Endodermal cell (in vitro differentiated cells): Measurements from ENCODE around the gene NAPA. TPM values are rescaled to one million over a fixed set of nuclear protein-coding genes. Genes with fewer than 3 reads are reported as not detected.

ENCODE experiments used
- DNase-seq: peaks from one replicate; pipeline ENCODE4 v3.0.0-alpha.2; 2017
- H3K27ac ChIP-seq: 2 replicates; pipeline ENCODE4 v1.5.1; 2013; ENCODE audit warnings: mild to moderate bottlenecking, low read depth, low read length, moderate library complexity
- H3K27me3 ChIP-seq: 2 replicates; pipeline ENCODE4 v1.6.1; 2013; ENCODE audit warnings: mild to moderate bottlenecking, low read length, moderate library complexity; ENCODE audit not compliant: insufficient read depth, control insufficient read depth, poor library complexity, severe bottlenecking
- H3K36me3 ChIP-seq: 2 replicates; pipeline ENCODE4 v1.7.0; 2013; ENCODE audit warnings: mild to moderate bottlenecking, low read length, moderate library complexity; ENCODE audit not compliant: control insufficient read depth, insufficient read depth
- H3K4me1 ChIP-seq: one replicate; pipeline ENCODE4 v1.7.0; 2013; ENCODE audit warnings: low read length; ENCODE audit not compliant: control insufficient read depth, insufficient read depth
- H3K4me3 ChIP-seq: 2 replicates; pipeline ENCODE4 v1.5.1; 2013; ENCODE audit warnings: mild to moderate bottlenecking, low read length, moderate library complexity
- H3K9ac ChIP-seq: 2 replicates; pipeline ENCODE4 v1.6.1; 2013; ENCODE audit warnings: mild to moderate bottlenecking, low read length, moderate library complexity; ENCODE audit not compliant: poor library complexity, severe bottlenecking; ENCODE audit errors: extremely low read depth
- H3K9me3 ChIP-seq: 2 replicates; pipeline ENCODE4 v1.6.1; 2013; ENCODE audit warnings: mild to moderate bottlenecking, low read length, moderate library complexity; ENCODE audit not compliant: control insufficient read depth
- H3K27ac Mint-ChIP-seq: 2 replicates; pipeline ENCODE4 v1.8.0; 2020; ENCODE audit warnings: mixed read lengths
- H3K27me3 Mint-ChIP-seq: 2 replicates; pipeline ENCODE4 v1.8.0; 2021; ENCODE audit warnings: mild to moderate bottlenecking, mixed read lengths; ENCODE audit not compliant: insufficient read depth
- H3K36me3 Mint-ChIP-seq: 2 replicates; pipeline ENCODE4 v1.8.0; 2020; ENCODE audit warnings: low read depth, mixed read lengths
- H3K4me1 Mint-ChIP-seq: 2 replicates; pipeline ENCODE4 v1.8.0; 2020; ENCODE audit warnings: mixed read lengths
- H3K4me3 Mint-ChIP-seq: 2 replicates; pipeline ENCODE4 v1.8.0; 2020; ENCODE audit warnings: mild to moderate bottlenecking, moderate library complexity, mixed read lengths
- H3K9me3 Mint-ChIP-seq: 2 replicates; pipeline ENCODE4 v1.8.0; 2020; ENCODE audit warnings: mild to moderate bottlenecking, mixed read lengths
- WGBS, 2 experiments: methylation state at CpG; one replicate each; pipeline versions ENCODE4 v1.1.5 to v1.1.7; 2013; ENCODE audit warnings: missing lambda C conversion rate in 2 of 2, mixed read lengths in 1 of 2; ENCODE audit not compliant: insufficient coverage in 1 of 2, insufficient read length in 1 of 2; 5-methylcytosine and 5-hydroxymethylcytosine counted together
- total RNA-seq, 2 donors: library from RNA; stranded (reverse); fragmentation: NEBNext Ultra II Directional in 1 of 2; extraction: Animal tissue kit (Norgen Biotek cat#: 25700) in 1 of 2; gene quantifications; 2 replicates in 1 of 2; 3 replicates in 1 of 2; pipeline ENCODE4 v1.2.1, GENCODE V29; 2021
- TF ChIP-seq, protein P1 (sequence below): fragments of 200-600 bp; sonication (generic); conservative IDR thresholded peaks from 2 replicates; pipeline ENCODE4 v1.5.0; 2021; ENCODE audit warnings: antibody characterized with exemption, mild to moderate bottlenecking

Gene NAPA
- total RNA-seq, 2 donors from 2014 or later: 66.0 to 73.9 TPM

- Histone ChIP-seq H3K27me3 (no peaks in the 10 kb centered on the region), H3K9ac (no peak overlapping the region), H3K9me3 (no peaks in the 10 kb centered on the region), H3K4me1 (no peaks in the 10 kb centered on the region), H3K36me3 (peaks cover 28% of the 10 kb centered on the region), H3K4me3 (no peak overlapping the region), H3K27ac (no peak overlapping the region)
- H3K4me1 Mint-ChIP-seq: peaks cover 3% of the 10 kb centered on the region
- peaks cover 13% of the 10 kb centered on the region for H3K36me3 Mint-ChIP-seq
- no peak overlapping the region for H3K4me3 Mint-ChIP-seq
- no peaks in the 10 kb centered on the region for H3K9me3 Mint-ChIP-seq
- peak overlapping the region; percentile 30 for H3K27ac Mint-ChIP-seq
- 89 to 91% methylated on average over 1 to 6 of the region's 6 CpGs for WGBS, 2 experiments
- no peaks in the 10 kb centered on the region for H3K27me3 Mint-ChIP-seq
- DNase-seq: no peak
- TF ChIP-seq, protein P1, sequence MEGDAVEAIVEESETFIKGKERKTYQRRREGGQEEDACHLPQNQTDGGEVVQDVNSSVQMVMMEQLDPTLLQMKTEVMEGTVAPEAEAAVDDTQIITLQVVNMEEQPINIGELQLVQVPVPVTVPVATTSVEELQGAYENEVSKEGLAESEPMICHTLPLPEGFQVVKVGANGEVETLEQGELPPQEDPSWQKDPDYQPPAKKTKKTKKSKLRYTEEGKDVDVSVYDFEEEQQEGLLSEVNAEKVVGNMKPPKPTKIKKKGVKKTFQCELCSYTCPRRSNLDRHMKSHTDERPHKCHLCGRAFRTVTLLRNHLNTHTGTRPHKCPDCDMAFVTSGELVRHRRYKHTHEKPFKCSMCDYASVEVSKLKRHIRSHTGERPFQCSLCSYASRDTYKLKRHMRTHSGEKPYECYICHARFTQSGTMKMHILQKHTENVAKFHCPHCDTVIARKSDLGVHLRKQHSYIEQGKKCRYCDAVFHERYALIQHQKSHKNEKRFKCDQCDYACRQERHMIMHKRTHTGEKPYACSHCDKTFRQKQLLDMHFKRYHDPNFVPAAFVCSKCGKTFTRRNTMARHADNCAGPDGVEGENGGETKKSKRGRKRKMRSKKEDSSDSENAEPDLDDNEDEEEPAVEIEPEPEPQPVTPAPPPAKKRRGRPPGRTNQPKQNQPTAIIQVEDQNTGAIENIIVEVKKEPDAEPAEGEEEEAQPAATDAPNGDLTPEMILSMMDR: no peak
These were observed 7.9 kb downstream of the NAPA start for GRCh38 chr19:47507012-47507411.

DNA sequence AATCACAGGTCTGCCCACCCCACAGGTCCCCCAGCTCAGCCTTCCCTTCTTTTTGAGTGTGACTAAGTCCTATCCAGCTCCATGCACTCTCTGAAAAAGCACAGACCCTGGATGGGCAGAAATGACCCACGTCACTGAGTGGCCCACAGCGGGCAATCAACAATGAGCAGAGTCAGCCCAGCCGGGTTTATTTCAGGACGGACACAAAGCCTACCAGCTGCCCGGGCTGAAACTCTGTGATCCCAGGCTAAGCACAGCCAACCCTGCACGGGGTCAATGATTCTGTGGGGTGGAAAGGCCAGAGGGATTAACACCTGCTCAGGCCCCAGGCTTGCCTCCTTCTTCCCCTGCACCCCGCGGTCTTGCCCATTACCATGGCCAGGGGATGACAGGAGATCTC, 8.4 kb downstream of the NAPA start:
- Mint-ChIP-seq H3K27me3 (no peaks in the 10 kb centered on the region), H3K9me3 (no peaks in the 10 kb centered on the region)
- no peak overlapping the region for H3K4me3 ChIP-seq

GRCh38 chr19:47505506-47505905, 9.4 kb downstream of the NAPA start:
- Histone ChIP-seq H3K4me1 (no peaks in the 10 kb centered on the region), H3K27me3 (no peaks in the 10 kb centered on the region), H3K9me3 (no peaks in the 10 kb centered on the region), H3K27ac (no peak overlapping the region), H3K36me3 (peaks cover 34% of the 10 kb centered on the region), H3K9ac (no peak overlapping the region), H3K4me3 (no peak overlapping the region)
- WGBS, 2 experiments: 96 to 100% methylated on average over 1 to 6 of the region's 6 CpGs
- Mint-ChIP-seq H3K4me1 (no peaks in the 10 kb centered on the region), H3K27ac (no peak overlapping the region), H3K36me3 (peaks cover 21% of the 10 kb centered on the region), H3K9me3 (no peaks in the 10 kb centered on the region), H3K4me3 (no peak overlapping the region), H3K27me3 (no peaks in the 10 kb centered on the region)
- TF ChIP-seq, protein P1: no peak
- no peak for DNase-seq

More for the DNA sequence above, 8.4 kb downstream of the NAPA start:
- Mint-ChIP-seq H3K36me3 (peaks cover 18% of the 10 kb centered on the region), H3K4me1 (no peaks in the 10 kb centered on the region), H3K4me3 (no peak overlapping the region), H3K27ac (no peak overlapping the region)
- Histone ChIP-seq H3K27ac (no peak overlapping the region), H3K9me3 (no peaks in the 10 kb centered on the region), H3K9ac (no peak overlapping the region), H3K36me3 (peaks cover 32% of the 10 kb centered on the region), H3K4me1 (no peaks in the 10 kb centered on the region), H3K27me3 (no peaks in the 10 kb centered on the region)
- WGBS, 2 experiments: 96% methylated on average over 6 to 8 of the region's 8 CpGs
- DNase-seq: no peak
- TF ChIP-seq, protein P1: no peak
